Sciatic nerve (tissue), 2 donors: Measurements from ENCODE around the gene TUBA4A. TPM values are rescaled to one million over a fixed set of nuclear protein-coding genes. Genes with fewer than 3 reads are reported as not detected.
"Not testable (repeated sequence)": the region's sequence is repeated elsewhere in the genome, so short reads cannot be mapped to it uniquely, and the experiment has no call there.

Experiments
- ATAC-seq: fragments of 200-7000 bp; cut with Tn5 transposase; one replicate; pipeline ENCODE4 v1.9.1; 2020; ENCODE audit warnings: mild to moderate bottlenecking, moderate library complexity
- DNase-seq: peaks from one replicate; pipeline ENCODE4 v3.0.0-alpha.2; 2020; ENCODE audit warnings: low spot score
- intact Hi-C: fragments of 100-400 bp; cut with DNase I; formaldehyde crosslinking; loops from one replicate; pipeline ENCODE4 v1.14.2; 2022
- total RNA-seq: library from RNA; stranded (reverse); fragmentation: NEBNext Ultra II Directional; extraction: Animal tissue kit (Norgen Biotek cat#: 25700); gene quantifications from one replicate; pipeline ENCODE4 v1.2.1, GENCODE V29; 2021
- donor health status: DM: no; HTN: no; CAD: no.
- donor health status: DM: no; HTN: no; CAD: no.

Gene TUBA4A
- total RNA-seq, 1 donor from 2014 or later = 12.5 TPM

GRCh38 chr2:219289195-219289536, 35.4 kb upstream of the TUBA4A start:
- intact Hi-C loops = no loop called here
- no peak for DNase-seq
- no peak for ATAC-seq

GRCh38 chr2:219287580-219288265, 34.0 kb upstream of the TUBA4A start:
- peak; percentile 44 for DNase-seq

GRCh38 chr2:219287116-219287440, 33.4 kb upstream of the TUBA4A start:
- intact Hi-C loops, ATAC-seq: not testable (repeated sequence)
- DNase-seq = peak; percentile 57

More at GRCh38 chr2:219287580-219288265, 34.0 kb upstream of the TUBA4A start:
- intact Hi-C loops = no loop called here
- ATAC-seq = no peak

DNA sequence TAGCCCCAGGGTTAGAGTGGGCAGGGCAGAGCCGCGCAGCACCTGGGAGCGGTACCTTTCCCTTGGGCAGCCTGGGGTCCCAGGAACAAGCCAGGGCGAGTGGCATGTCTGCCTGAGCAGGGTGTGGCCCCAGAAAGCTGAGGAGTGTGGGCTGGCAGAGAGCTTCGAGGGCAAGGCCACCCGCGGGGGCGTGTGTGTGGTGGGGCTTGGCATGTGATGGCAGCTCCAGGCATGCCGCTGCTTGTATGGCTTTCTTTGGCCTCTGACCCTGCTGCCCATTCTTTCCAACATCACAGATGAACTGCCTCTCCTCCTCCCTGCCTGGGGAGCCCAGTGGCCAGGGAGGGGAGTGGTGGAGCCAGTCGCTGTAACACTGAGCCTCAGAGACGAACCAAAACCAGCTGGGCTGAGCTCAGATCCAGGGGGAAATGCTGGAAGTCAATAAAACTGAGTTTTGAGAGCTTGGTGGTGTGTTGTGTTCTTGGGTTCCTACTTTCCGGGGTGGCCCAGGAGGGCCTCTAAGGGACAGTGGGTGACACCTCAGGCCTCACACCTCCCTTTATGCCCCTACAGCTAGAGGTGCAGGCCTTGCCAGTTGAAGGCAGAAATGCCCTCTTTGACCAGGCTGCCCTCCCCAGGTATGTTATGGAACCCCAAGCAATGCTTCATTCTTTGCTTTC, 32.9 kb upstream of the TUBA4A start:
- ATAC-seq (peak; percentile 29), DNase-seq (peak; percentile 80)
- intact Hi-C loops = no loop called here

- intact Hi-C loops = no loop called here
- DNase-seq (no peak), ATAC-seq (peak; percentile 71)
These were observed 32.2 kb upstream of the TUBA4A start for GRCh38 chr2:219285894-219286425.

DNA sequence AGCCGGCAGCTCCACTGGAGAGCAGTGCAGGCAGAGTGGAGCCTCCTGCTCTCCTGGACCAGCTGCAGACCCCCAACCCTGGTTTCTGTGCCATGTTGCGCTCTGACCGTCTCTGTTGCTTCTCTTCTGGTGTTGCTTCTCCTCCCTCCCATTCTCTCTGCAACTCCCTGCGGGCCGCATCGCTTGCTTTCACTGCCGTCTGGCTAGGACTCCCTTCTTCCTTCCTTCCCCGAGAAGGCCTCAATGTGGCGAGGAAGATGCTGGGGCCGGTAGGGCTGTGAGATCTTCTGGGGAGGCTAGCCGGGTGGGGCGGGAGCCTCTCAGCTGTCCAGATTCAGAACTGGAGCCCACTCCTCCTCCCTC, 31.6 kb upstream of the TUBA4A start:
- intact Hi-C loops = no loop called here
- no peak for DNase-seq
- no peak for ATAC-seq

- DNase-seq (no peak), ATAC-seq (no peak)
- intact Hi-C loops = no loop called here
These were observed 31.0 kb upstream of the TUBA4A start for GRCh38 chr2:219284501-219285372.

DNA sequence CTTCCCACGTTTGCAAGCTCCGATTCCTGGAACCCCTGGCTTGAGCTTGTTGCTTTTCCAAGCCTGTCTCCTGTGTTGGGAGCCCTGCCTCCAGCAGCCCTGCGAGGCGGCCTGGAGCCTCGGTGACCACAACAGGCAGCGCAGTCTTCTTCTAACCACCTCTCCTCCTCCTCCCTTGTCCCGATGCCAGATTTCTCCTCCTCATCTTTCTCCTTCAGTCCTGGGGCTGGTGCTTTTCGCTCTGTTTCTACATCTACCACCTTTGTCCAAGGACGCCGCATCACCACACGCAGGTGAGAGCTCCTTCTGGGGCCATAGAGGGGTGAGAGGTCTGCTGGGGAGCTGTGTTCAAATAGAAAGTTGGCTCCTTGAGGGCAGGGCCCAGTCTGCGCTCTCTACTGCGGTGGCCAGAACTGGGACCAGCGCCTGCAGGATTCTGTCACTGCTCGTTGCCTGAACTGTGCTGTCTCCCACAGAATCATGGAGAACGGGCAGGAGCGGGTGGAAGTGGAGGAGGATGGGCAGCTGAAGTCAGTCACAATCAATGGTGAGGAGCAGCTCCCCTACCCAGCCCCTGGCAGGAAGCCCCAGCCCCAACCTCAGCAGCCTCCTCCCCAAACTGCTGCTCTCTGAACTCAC, 29.3 kb upstream of the TUBA4A start:
- intact Hi-C loops = no loop called here
- no peak for ATAC-seq
- DNase-seq = no peak

GRCh38 chr2:219282375-219282774, 28.7 kb upstream of the TUBA4A start:
- ATAC-seq (no peak), DNase-seq (no peak)

GRCh38 chr2:219281588-219281987, 27.9 kb upstream of the TUBA4A start:
- DNase-seq (no peak), ATAC-seq (no peak)
- intact Hi-C loops = no loop called here

More at GRCh38 chr2:219282375-219282774, 28.7 kb upstream of the TUBA4A start:
- intact Hi-C loops = no loop called here

GRCh38 chr2:219280651-219281050, 26.9 kb upstream of the TUBA4A start:
- DNase-seq = no peak
- no peak for ATAC-seq
- intact Hi-C loops = no loop called here

DNA sequence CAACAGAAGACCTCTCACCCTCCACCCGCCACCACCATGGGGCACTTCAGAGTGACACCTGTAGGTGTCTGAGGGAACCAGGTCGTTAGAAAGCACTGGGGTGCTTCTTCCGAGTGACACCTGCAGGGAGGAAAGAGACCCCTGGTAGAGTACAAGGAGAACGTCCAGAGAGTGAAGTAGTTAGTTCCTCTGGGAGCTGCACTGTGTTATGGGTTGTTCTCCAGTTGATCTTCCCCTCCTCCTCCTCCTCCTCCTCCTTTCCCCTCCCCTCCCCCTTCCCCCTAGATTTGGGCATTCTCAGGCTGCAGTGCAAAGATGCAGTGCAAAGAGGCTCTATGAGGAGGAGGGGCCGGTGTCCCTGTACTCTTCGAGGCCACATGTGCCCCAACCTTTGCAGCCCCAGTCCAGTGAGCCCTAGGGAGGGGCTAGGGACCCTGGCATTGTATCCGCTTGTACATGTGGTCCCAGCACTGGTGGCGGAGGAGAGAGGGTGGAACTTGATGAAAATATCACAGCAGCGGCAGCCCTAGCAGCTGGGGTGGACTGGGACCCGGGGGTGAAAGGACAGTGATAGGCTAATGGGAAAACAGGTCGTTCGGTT, 26.3 kb upstream of the TUBA4A start:
- intact Hi-C loops = no loop called here
- DNase-seq (no peak), ATAC-seq (no peak)

GRCh38 chr2:219279151-219279915, 25.6 kb upstream of the TUBA4A start, which contains the start of gene DNAJB2:
DNAJB2 (plus strand) TSS chr2:219279366; CDS start chr2:219279834, 468 bp downstream.
- DNase-seq (peak; percentile 99), ATAC-seq (peak; percentile 97)
- intact Hi-C loops = no loop called here

GRCh38 chr2:219278655-219279150, 25.0 kb upstream of the TUBA4A start:
- ATAC-seq = no peak
- intact Hi-C loops = no loop called here

DNA sequence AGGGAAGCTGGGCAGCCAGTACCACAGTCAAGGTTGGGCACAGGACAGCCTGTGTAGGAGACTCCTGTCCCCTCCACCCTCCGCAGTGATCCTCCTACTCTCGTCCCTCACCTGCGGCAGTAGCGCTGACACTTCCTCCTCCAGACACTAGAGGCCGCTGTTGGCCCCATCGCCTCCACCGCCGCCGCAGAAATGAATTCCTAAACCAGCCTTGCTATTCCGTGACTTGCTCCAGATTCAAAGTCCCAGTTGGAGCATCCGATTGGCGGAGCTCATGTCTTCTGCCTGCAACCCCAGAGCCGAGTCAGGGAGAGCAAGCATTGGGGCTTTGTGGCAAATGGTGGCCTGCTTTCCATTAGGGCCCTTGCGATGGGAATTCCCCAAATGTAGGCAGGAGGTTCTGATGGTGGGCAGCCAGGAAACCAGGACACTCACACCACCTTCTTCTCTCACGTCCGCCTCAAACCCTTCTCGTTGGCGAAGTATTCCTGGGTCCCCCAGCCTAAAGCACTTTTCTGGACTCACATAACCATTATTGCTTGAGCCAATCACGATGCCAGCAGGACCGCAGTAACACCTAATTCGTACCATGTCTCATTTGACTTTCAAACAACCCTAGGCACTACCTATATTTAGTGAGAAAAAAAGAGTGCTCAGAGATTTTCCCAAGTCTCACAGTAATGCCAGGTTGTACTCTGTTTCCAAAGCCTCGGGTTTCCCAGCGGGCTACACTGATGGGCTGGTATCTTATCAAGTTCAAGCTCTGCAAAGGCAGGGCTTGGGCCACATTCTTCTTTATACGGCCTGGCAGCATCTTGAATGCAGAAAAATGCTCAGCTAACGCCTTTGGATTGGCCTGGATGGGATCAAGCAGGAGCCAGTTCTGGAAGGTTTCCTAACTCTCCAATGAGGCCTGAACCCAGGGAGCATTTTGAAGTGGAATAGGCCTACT, 24.3 kb upstream of the TUBA4A start:
- DNase-seq (peak; percentile 89), ATAC-seq (peak; percentile 39)
- intact Hi-C loops = loop anchor here (2.0 kb wide), 1 partner anchor 19 kb away; no protein-coding TSS in a partner anchor

More at GRCh38 chr2:219278655-219279150, 25.0 kb upstream of the TUBA4A start:
- no peak for DNase-seq

DNA sequence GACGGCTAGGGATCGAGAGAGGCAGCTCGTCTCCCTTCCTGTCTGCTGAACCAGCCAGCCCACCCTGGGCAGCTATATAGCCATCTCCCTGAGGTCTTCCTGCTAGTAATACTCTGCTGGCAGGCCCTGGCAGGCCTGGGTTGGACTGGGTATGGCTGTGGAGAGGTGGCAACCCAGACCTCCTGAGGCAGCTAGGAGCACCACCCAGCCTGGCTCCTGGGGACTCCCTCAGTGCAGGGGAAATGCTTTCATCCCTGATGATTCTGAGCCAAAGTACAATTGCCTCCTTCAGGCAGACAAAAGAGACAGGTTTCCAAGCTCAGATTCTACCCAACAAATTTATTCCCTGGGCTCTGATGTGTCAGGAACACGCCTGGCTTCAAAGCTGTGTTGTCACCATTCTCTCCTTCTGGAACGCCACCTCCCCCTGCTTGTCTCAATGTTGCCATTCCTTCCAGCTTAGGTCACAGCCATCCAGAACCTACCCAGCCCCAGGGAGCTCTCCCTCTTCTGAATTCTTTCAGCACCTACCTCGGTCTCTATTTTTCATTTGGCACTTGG, 20.7 kb upstream of the TUBA4A start:
- no peak for ATAC-seq
- no peak for DNase-seq
- intact Hi-C loops = no loop called here
